Neural crest cell (in vitro differentiated cells): Measurements from ENCODE around the gene TYW3. TPM values are rescaled to one million over a fixed set of nuclear protein-coding genes. Genes with fewer than 3 reads are reported as not detected.

Experiments used
- DNase-seq: peaks from one replicate; pipeline ENCODE4 v3.0.0; 2021; ENCODE audit warnings: low read depth, mixed read lengths, low spot score
- H3K27ac Mint-ChIP-seq: one replicate; pipeline ENCODE4 v1.8.0; 2021; ENCODE audit warnings: mild to moderate bottlenecking, mixed read lengths; ENCODE audit not compliant: unreplicated experiment
- H3K27me3 Mint-ChIP-seq: 2 replicates; pipeline ENCODE4 v1.8.0; 2021; ENCODE audit warnings: low read depth, mild to moderate bottlenecking, mixed read lengths
- H3K36me3 Mint-ChIP-seq: 2 replicates; pipeline ENCODE4 v1.8.0; 2021; ENCODE audit warnings: low read depth, mild to moderate bottlenecking, mixed read lengths
- H3K4me1 Mint-ChIP-seq: 2 replicates; pipeline ENCODE4 v1.8.0; 2021; ENCODE audit warnings: mixed read lengths
- H3K4me3 Mint-ChIP-seq: one replicate; pipeline ENCODE4 v1.8.0; 2021; ENCODE audit warnings: mild to moderate bottlenecking, mixed read lengths
- H3K9me3 Mint-ChIP-seq: 2 replicates; pipeline ENCODE4 v1.8.0; 2021; ENCODE audit warnings: mixed read lengths
- CTCF ChIP-seq: fragments of 200-600 bp; sonication (generic); conservative IDR thresholded peaks from 2 replicates; pipeline ENCODE4 v1.5.0; 2021; ENCODE audit warnings: antibody characterized with exemption, mild to moderate bottlenecking
- total RNA-seq: library from RNA; stranded (reverse); gene quantifications from 2 replicates; pipeline ENCODE4 v1.2.1, GENCODE V29; 2021

The TYW3 gene
- total RNA-seq, 1 donor from 2014 or later = 6.8 TPM

GRCh38 chr1:74799119-74799657 lies 66.2 kb downstream of the TYW3 start:
- Mint-ChIP-seq H3K27me3 (no peaks in the 10 kb centered on the region), H3K4me3 (no peak overlapping the region), H3K36me3 (no peaks in the 10 kb centered on the region), H3K9me3 (no peaks in the 10 kb centered on the region), H3K27ac (no peak overlapping the region), H3K4me1 (no peaks in the 10 kb centered on the region)
- no peak for DNase-seq
- no peak for TF ChIP-seq CTCF

- Mint-ChIP-seq H3K9me3 (no peaks in the 10 kb centered on the region), H3K4me3 (no peak overlapping the region), H3K27me3 (peaks cover 4% of the 10 kb centered on the region), H3K36me3 (no peaks in the 10 kb centered on the region), H3K27ac (no peak overlapping the region), H3K4me1 (no peaks in the 10 kb centered on the region)
- DNase-seq = no peak
- TF ChIP-seq CTCF = no peak
These were observed 78.7 kb downstream of the TYW3 start for GRCh38 chr1:74811436-74812179.

GRCh38 chr1:74812180-74812541 lies 79.2 kb downstream of the TYW3 start:
- H3K4me1 Mint-ChIP-seq = no peaks in the 10 kb centered on the region
- DNase-seq = no peak
- H3K27ac Mint-ChIP-seq = no peak overlapping the region
- H3K27me3 Mint-ChIP-seq = peaks cover 4% of the 10 kb centered on the region
- H3K9me3 Mint-ChIP-seq = no peaks in the 10 kb centered on the region
- no peak for TF ChIP-seq CTCF
- H3K4me3 Mint-ChIP-seq = no peak overlapping the region
- H3K36me3 Mint-ChIP-seq = no peaks in the 10 kb centered on the region

Other genes with a start within 250 kb of the TYW3 start
- not detected in 2 replicates for gene LRRC53, start 220.5 kb upstream of the TYW3 start, total RNA-seq
- gene ERICH3, start 59.4 kb upstream of the TYW3 start, total RNA-seq = 0.32 TPM in 1 of 2 replicates, not detected in the other
- gene CRYZ, start 102 bp upstream of the TYW3 start, total RNA-seq = 12.5 and 12.8 TPM in 2 replicates